GM12891 (cell line): ENCODE measurements around the gene CDH4.

Experiments
- PAX5 ChIP-seq: IDR thresholded peaks from 2 replicates; pipeline ENCODE4 v1.6.1; 2011; ENCODE audit warnings: low read length, moderate library complexity, mild to moderate bottlenecking; ENCODE audit not compliant: insufficient read depth, severe bottlenecking
- POLR2A ChIP-seq: IDR thresholded peaks from 2 replicates; pipeline ENCODE4 v1.6.1; 2011; ENCODE audit warnings: low read depth, low read length, control low read depth
- POLR2AphosphoS5 ChIP-seq: IDR thresholded peaks from 2 replicates; pipeline ENCODE4 v1.6.1; 2011; ENCODE audit warnings: low read depth, low read length, control low read depth
- POU2F2 ChIP-seq: IDR thresholded peaks from 2 replicates; pipeline ENCODE4 v1.6.1; 2011; ENCODE audit warnings: low read depth, mild to moderate bottlenecking, control low read depth, low read length, moderate library complexity
- SPI1 ChIP-seq: IDR thresholded peaks from 2 replicates; pipeline ENCODE4 v1.6.1; 2011; ENCODE audit warnings: low read depth, low read length, control low read depth
- TAF1 ChIP-seq: IDR thresholded peaks from 2 replicates; pipeline ENCODE4 v1.6.1; 2011; ENCODE audit warnings: low read depth, low read length, control low read depth

DNA sequence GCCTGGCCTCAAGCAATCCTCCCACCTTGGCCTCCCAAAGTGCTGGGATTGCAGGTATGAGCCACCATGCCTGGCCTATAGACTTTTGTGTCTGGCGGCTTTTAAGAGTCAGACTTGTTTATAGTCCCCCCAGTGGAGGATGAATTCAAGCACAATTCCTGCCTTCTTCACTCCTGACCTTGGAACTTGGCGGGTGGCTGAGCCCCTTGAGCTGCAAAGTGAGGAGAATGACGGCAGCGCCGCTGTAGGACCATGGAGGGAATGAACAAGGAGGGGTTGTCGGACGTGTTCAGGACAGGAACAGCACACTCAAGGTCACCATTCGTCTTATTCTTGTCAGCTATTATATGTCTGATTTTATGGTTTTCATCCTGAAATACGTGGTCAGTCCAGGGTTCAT is 265.4 kb downstream of the CDH4 start:
- no peak for TF ChIP-seq POLR2AphosphoS5
- TF ChIP-seq POLR2A, result no peak
- TF ChIP-seq SPI1, result no peak
- no peak for TF ChIP-seq POU2F2
- TF ChIP-seq TAF1, result no peak
- TF ChIP-seq PAX5, result no peak
